WI38 (cell line): Measurements from ENCODE around the gene CHST12.
"Not testable (repeated sequence)": the region's sequence is repeated elsewhere in the genome, so short reads cannot be mapped to it uniquely, and the experiment has no call there.

Experiments
- H3K4me3 ChIP-seq: 2 replicates; pipeline ENCODE4 v1.5.1; 2011; ENCODE audit warnings: low read depth, mild to moderate bottlenecking, control low read depth, low read length
- CTCF ChIP-seq: IDR thresholded peaks from 2 replicates; pipeline ENCODE4 v1.5.1; 2012; ENCODE audit warnings: low read depth, mild to moderate bottlenecking, control low read depth, low read length

CHST12 gene

GRCh38 chr7:2384354-2385243 lies 18.8 kb upstream of the CHST12 start:
- TF ChIP-seq CTCF = no peak
- no peak overlapping the region for H3K4me3 ChIP-seq

GRCh38 chr7:2386122-2386521 lies 17.3 kb upstream of the CHST12 start:
- H3K4me3 ChIP-seq = not testable (repeated sequence)

- TF ChIP-seq CTCF = no peak
- H3K4me3 ChIP-seq = no peak overlapping the region
These were observed 16.3 kb upstream of the CHST12 start for GRCh38 chr7:2386964-2387669.

GRCh38 chr7:2387897-2388636 lies 15.3 kb upstream of the CHST12 start:
- no peak overlapping the region for H3K4me3 ChIP-seq
- no peak for TF ChIP-seq CTCF

- no peak overlapping the region for H3K4me3 ChIP-seq
- TF ChIP-seq CTCF = no peak
These were observed 14.8 kb upstream of the CHST12 start for GRCh38 chr7:2388637-2388954.

GRCh38 chr7:2390020-2390816 lies 13.2 kb upstream of the CHST12 start:
- H3K4me3 ChIP-seq = not testable (repeated sequence)

GRCh38 chr7:2393706-2394105 lies 9.7 kb upstream of the CHST12 start:
- no peak overlapping the region for H3K4me3 ChIP-seq
- no peak for TF ChIP-seq CTCF
